Kidney (tissue), 22 donors: Measurements from ENCODE around the gene RPS6KA4. TPM values are rescaled to one million over a fixed set of nuclear protein-coding genes. Genes with fewer than 3 reads are reported as not detected.

Source experiments
- DNase-seq, 5 donors: peaks; one replicate each; pipeline ENCODE4 v3.0.0-alpha.2; 2013 to 2020
- FAIRE-seq: peaks from 2 replicates; lab custom pipeline; 2012; peaks lifted over from hg19 to GRCh38; lab: Jason Lieb, UNC
- H3K27ac ChIP-seq, 2 donors: one replicate each; pipeline ENCODE4 v1.7.0; 2013; ENCODE audit warnings: low read depth in 2 of 2, low read length in 2 of 2, inconsistent platforms in 1 of 2
- H3K27me3 ChIP-seq: one replicate; pipeline ENCODE4 v1.7.1; 2013; ENCODE audit warnings: low read length, inconsistent platforms; ENCODE audit not compliant: control insufficient read depth, insufficient read depth
- H3K36me3 ChIP-seq, 3 donors: one replicate each; pipeline versions ENCODE4 v1.7.0 to v1.7.1; 2013; ENCODE audit warnings: low read length in 3 of 3, control low read depth in 1 of 3, inconsistent platforms in 1 of 3; ENCODE audit not compliant: insufficient read depth in 3 of 3, control insufficient read depth in 2 of 3
- H3K4me1 ChIP-seq, 3 donors: one replicate each; pipeline versions ENCODE4 v1.7.0 to v1.7.1; 2013; ENCODE audit warnings: low read length in 3 of 3, inconsistent platforms in 1 of 3, low read depth in 1 of 3; ENCODE audit not compliant: control insufficient read depth in 2 of 3, insufficient read depth in 2 of 3
- H3K4me3 ChIP-seq, 3 donors: one replicate each; pipeline versions ENCODE4 v1.7.0 to v1.8.1; 2013; ENCODE audit warnings: low read length in 3 of 3, control low read depth in 1 of 3, inconsistent platforms in 1 of 3
- H3K9ac ChIP-seq, 3 donors: one replicate each; pipeline versions ENCODE4 v1.7.0 to v1.7.1; 2013; ENCODE audit warnings: low read length in 3 of 3, control low read depth in 1 of 3, inconsistent platforms in 1 of 3
- H3K9me3 ChIP-seq, 3 donors: one replicate each; pipeline versions ENCODE4 v1.7.0 to v1.7.1; 2013; ENCODE audit warnings: low read length in 3 of 3, control low read depth in 1 of 3, inconsistent platforms in 1 of 3; ENCODE audit not compliant: control insufficient read depth in 2 of 3, insufficient read depth in 1 of 3
- intact Hi-C: fragments of 100-400 bp; cut with DNase I; formaldehyde crosslinking; loops from one replicate; pipeline ENCODE4 v1.11.1; 2022
- long read RNA-seq, 10 donors: library from polyadenylated mRNA in 1 of 10; unstranded in 1 of 10; transcript quantifications; one replicate each; pipeline ENCODE4 v2.0.0 and lab custom pipeline, GENCODE V29; 2021 to 2026
- polyA plus RNA-seq: library from polyadenylated mRNA; stranded (reverse); fragments of 350-450 nt; fragmentation: Illumina TruSeq; extraction: RNeasy Lipid Tissue Mini Kit (QIAGEN cat#74804); gene quantifications from one replicate; pipeline ENCODE4 v1.2.3, GENCODE V29; 2014; ENCODE audit warnings: low read depth, low replicate concordance; ENCODE audit not compliant: insufficient read depth
- total RNA-seq: library from RNA; stranded (reverse); fragmentation: NEBNext Ultra II Directional; extraction: Animal tissue kit (Norgen Biotek cat#: 25700); gene quantifications from one replicate; pipeline ENCODE4 v1.2.1, GENCODE V29; 2021
- TF ChIP-seq, protein P1 (sequence below): IDR thresholded peaks from 3 replicates; pipeline ENCODE4 v1.5.1; 2012; ENCODE audit warnings: mild to moderate bottlenecking, moderate library complexity, borderline replicate concordance; ENCODE audit not compliant: insufficient read depth; ENCODE audit errors: extremely low read depth
- donor health status: control.
- donor health status: control.
- donor health status: control.
- donor health status: control.
- donor health status: control.
- donor health status: DM: yes; HTN: yes; CAD: no.
- donor health status: Normal renal cell carcinoma (clear cell type).

The RPS6KA4 gene
- 40.2 TPM for total RNA-seq
- 13.6 TPM for polyA plus RNA-seq
- long read RNA-seq, donor 1, partial matches to known transcripts = 0 of 2 reads
- long read RNA-seq, donor 1, other reads (novel, unspliced or antisense) = 0 of 2 reads
- long read RNA-seq, donor 2 = 0 reads
- long read RNA-seq, donor 3, partial matches to known transcripts = 0 of 1 reads
- long read RNA-seq, donor 3, other reads (novel, unspliced or antisense) = 0 of 1 reads
- long read RNA-seq, donor 4, partial matches to known transcripts = 0 of 4 reads
- long read RNA-seq, donor 4, other reads (novel, unspliced or antisense) = 0 of 4 reads
- long read RNA-seq, donor 5 = 0 reads
- long read RNA-seq, donor 6, partial matches to known transcripts = 0 of 4 reads
- long read RNA-seq, donor 6, other reads (novel, unspliced or antisense) = 0 of 4 reads
- long read RNA-seq, donor 7, transcript RPS6KA4-201 (17 exons, 3,119 nt) = major isoform, 8 of 24 reads
- long read RNA-seq, donor 7, partial matches to known transcripts = 13 of 24 reads
- long read RNA-seq, donor 7, other reads (novel, unspliced or antisense) = 3 of 24 reads
- long read RNA-seq, donor 8, partial matches to known transcripts = 0 of 2 reads
- long read RNA-seq, donor 8, other reads (novel, unspliced or antisense) = 0 of 2 reads
- long read RNA-seq, donor 9, partial matches to known transcripts = 0 of 1 reads
- long read RNA-seq, donor 9, other reads (novel, unspliced or antisense) = 0 of 1 reads
- long read RNA-seq, donor 10, partial matches to known transcripts = 0 of 4 reads
- long read RNA-seq, donor 10, other reads (novel, unspliced or antisense) = 0 of 4 reads

DNA sequence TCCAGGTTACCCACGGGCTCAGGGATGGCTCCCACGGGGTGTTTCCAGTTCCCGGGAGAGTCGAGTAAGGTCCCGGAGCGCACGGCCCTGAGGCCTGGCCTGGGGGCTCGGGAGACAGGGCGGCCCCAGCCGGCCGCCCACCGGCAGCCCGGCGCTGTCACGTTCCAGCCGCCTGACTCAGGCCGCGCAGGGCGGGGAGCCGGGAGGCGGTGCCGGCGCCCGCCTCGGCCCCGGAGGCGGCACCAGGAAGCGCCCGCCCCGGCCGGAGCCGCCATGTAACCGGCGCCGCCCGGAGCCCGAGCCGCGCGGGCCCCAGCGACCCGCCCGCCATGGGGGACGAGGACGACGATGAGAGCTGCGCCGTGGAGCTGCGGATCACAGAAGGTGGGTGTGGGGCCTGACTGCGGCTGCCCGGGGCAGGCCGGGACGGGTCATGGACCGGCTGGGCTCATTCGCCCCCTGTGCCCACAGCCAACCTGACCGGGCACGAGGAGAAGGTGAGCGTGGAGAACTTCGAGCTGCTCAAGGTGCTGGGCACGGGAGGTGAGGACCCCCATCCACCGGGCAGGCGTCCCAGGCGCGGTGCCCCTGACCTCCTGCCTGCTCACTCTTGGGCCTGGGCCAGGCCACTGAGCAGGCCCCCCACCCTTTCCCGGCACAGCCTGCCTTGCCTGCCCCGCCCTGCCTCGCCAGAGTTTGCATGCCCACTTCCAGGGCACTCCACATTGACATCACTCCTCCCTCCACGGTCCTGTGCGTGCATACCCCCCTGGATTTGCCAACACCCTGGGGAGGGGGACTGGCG is at the start of gene RPS6KA4:
RPS6KA4 (plus strand) TSS at position 256 of the 805 bp plus-strand sequence; CDS start at position 330, 74 bp downstream.
- H3K36me3 ChIP-seq = peaks cover 0 to 8% (median 0%) of the 10 kb centered on the region in 3 donors
- no peaks in the 10 kb centered on the region for H3K9me3 ChIP-seq
- peak within 1 kb of the TSS; percentile 44 to 85 (median 83) for H3K9ac ChIP-seq
- FAIRE-seq (no peak), DNase-seq (peak in 4 of 5 donors; percentile 48 to 87 (median 78))
- H3K27me3 ChIP-seq = no peaks in the 10 kb centered on the region
- intact Hi-C loops = no loop called here
- TF ChIP-seq, protein P1, sequence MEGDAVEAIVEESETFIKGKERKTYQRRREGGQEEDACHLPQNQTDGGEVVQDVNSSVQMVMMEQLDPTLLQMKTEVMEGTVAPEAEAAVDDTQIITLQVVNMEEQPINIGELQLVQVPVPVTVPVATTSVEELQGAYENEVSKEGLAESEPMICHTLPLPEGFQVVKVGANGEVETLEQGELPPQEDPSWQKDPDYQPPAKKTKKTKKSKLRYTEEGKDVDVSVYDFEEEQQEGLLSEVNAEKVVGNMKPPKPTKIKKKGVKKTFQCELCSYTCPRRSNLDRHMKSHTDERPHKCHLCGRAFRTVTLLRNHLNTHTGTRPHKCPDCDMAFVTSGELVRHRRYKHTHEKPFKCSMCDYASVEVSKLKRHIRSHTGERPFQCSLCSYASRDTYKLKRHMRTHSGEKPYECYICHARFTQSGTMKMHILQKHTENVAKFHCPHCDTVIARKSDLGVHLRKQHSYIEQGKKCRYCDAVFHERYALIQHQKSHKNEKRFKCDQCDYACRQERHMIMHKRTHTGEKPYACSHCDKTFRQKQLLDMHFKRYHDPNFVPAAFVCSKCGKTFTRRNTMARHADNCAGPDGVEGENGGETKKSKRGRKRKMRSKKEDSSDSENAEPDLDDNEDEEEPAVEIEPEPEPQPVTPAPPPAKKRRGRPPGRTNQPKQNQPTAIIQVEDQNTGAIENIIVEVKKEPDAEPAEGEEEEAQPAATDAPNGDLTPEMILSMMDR = no peak
- peak within 1 kb of the TSS; percentile 63 to 88 (median 70) for H3K4me3 ChIP-seq
- H3K4me1 ChIP-seq = peaks cover 0 to 22% (median 5%) of the 10 kb centered on the region in 3 donors
- peak within 1 kb of the TSS; percentile 38 to 57 for H3K27ac ChIP-seq

DNA sequence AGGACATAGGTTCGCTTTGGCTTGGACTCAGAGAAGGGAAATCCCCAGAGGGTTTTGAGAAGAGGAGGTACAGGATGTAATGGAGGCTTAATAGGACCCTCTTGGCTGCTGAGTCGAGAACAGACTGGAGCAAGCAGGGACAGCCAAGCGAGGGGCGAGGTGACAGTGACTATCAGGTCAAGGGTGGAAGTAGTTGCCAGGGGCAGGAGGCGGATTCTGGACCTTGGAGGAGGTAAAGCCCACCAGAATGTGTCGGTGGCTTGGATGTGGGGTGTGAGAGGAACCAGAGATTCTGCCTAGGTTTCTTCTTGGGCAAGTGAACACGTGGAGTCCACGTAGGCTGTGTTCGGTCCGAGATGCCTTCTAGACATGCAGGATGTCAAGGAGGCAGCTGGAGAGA is 46.0 kb upstream of the RPS6KA4 start:
- TF ChIP-seq, protein P1 = no peak
- peaks cover 0 to 9% (median 5%) of the 10 kb centered on the region in 3 donors for H3K4me1 ChIP-seq
- intact Hi-C loops = no loop called here
- no peak for DNase-seq
- peaks cover 0 to 8% (median 8%) of the 10 kb centered on the region in 3 donors for H3K36me3 ChIP-seq
- no peak for FAIRE-seq
- no peak overlapping the region for H3K9ac ChIP-seq
- no peaks in the 10 kb centered on the region for H3K9me3 ChIP-seq
- no peaks in the 10 kb centered on the region for H3K27me3 ChIP-seq
- H3K27ac ChIP-seq = no peak overlapping the region
- no peak overlapping the region for H3K4me3 ChIP-seq

DNA sequence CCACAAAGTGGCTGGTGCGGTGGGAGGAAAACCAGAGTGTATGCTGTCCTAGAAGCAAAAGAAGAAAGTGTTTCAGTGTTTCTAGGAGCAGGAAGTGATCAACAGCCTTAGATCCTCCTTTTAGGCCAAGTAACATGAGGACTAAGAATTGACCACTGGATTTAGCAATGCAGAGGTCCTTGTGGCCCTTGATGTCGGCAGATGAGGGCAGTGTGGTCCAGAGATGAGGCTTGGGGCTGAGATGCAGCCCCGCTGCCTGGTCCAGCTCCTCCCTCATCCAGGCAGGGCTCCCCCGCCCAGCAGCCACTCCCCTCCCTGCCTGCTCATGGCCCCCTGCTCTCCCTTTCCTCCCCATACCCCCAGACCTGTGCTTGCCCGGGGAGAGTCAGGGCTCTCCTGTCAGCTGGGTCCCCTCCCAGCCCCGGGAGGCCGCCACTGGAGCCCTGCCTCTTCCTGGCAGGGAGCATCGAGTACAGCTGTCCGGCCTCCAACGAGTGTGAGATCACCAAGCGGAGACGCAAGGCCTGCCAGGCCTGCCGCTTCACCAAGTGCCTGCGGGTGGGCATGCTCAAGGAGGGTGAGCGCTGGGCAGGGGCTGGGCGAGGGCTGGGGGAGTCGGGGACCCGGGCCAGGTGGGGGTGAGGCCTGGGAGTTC is 45.3 kb upstream of the RPS6KA4 start:
- peak in 1 of 5 donors; percentile 83 for DNase-seq

More for the DNA sequence above, 45.3 kb upstream of the RPS6KA4 start:
- Histone ChIP-seq H3K27me3 (no peaks in the 10 kb centered on the region), H3K27ac (no peak overlapping the region), H3K36me3 (peaks cover 0 to 8% (median 8%) of the 10 kb centered on the region in 3 donors), H3K9me3 (no peaks in the 10 kb centered on the region), H3K9ac (no peak overlapping the region), H3K4me3 (no peak overlapping the region), H3K4me1 (peaks cover 0 to 9% (median 5%) of the 10 kb centered on the region in 3 donors)
- intact Hi-C loops = no loop called here
- FAIRE-seq = no peak
- TF ChIP-seq, protein P1 = no peak
